Upper lobe of right lung (tissue), 1 donor: ENCODE measurements around the gene LMLN. TPM values are rescaled to one million over a fixed set of nuclear protein-coding genes. Genes with fewer than 3 reads are reported as not detected.

Source experiments
- ATAC-seq: fragments of 200-7000 bp; cut with Tn5 transposase; one replicate; pipeline ENCODE4 v1.9.1; 2020; ENCODE audit warnings: mild to moderate bottlenecking, moderate library complexity
- DNase-seq: peaks from one replicate; pipeline ENCODE4 v3.0.0-alpha.2; 2020
- H3K27ac ChIP-seq: fragments of 200-600 bp; one replicate; pipeline ENCODE4 v1.8.0; 2022
- H3K27me3 ChIP-seq: fragments of 200-600 bp; one replicate; pipeline ENCODE4 v1.8.0; 2022; ENCODE audit warnings: mild to moderate bottlenecking
- H3K36me3 ChIP-seq: fragments of 200-600 bp; one replicate; pipeline ENCODE4 v1.8.0; 2022
- H3K4me1 ChIP-seq: fragments of 200-600 bp; one replicate; pipeline ENCODE4 v1.8.0; 2022
- H3K4me3 ChIP-seq: fragments of 200-600 bp; one replicate; pipeline ENCODE4 v1.8.0; 2022; ENCODE audit warnings: mild to moderate bottlenecking
- H3K9me3 ChIP-seq: fragments of 200-600 bp; one replicate; pipeline ENCODE4 v1.8.0; 2022
- CTCF ChIP-seq: fragments of 200-600 bp; IDR thresholded peaks from one replicate; pipeline ENCODE4 v1.8.0; 2022; ENCODE audit warnings: antibody characterized with exemption
- intact Hi-C: fragments of 100-400 bp; cut with DNase I; formaldehyde crosslinking; loops from one replicate; pipeline ENCODE4 v1.11.0; 2022
- total RNA-seq: library from RNA; stranded (reverse); fragmentation: NEBNext Ultra II Directional; extraction: Animal tissue kit (Norgen Biotek cat#: 25700); gene quantifications from one replicate; pipeline ENCODE4 v1.2.1, GENCODE V29; 2021
- donor health status: DM: no; HTN: yes; CAD: no; lungs with severe emphysema.

The LMLN gene
- total RNA-seq, 1 donor from 2014 or later = 7.3 TPM

GRCh38 chr3:198017090-198017489 lies 57.1 kb downstream of the LMLN start:
- intact Hi-C loops = no loop called here

GRCh38 chr3:198018416-198018815 lies 58.4 kb downstream of the LMLN start:
- DNase-seq (no peak), ATAC-seq (no peak)
- H3K4me1 ChIP-seq = no peaks in the 10 kb centered on the region
- no peaks in the 10 kb centered on the region for H3K9me3 ChIP-seq
- TF ChIP-seq CTCF = no peak
- H3K4me3 ChIP-seq = no peak overlapping the region
- intact Hi-C loops = no loop called here
- H3K27ac ChIP-seq = no peak overlapping the region
- H3K36me3 ChIP-seq = peaks cover 15% of the 10 kb centered on the region
- no peaks in the 10 kb centered on the region for H3K27me3 ChIP-seq

More at GRCh38 chr3:198017090-198017489, 57.1 kb downstream of the LMLN start:
- DNase-seq = no peak
- Histone ChIP-seq H3K9me3 (no peaks in the 10 kb centered on the region), H3K4me3 (no peak overlapping the region), H3K27ac (no peak overlapping the region), H3K27me3 (no peaks in the 10 kb centered on the region), H3K36me3 (peaks cover 9% of the 10 kb centered on the region), H3K4me1 (no peaks in the 10 kb centered on the region)
- no peak for TF ChIP-seq CTCF
- ATAC-seq = no peak

- intact Hi-C loops = no loop called here
Observed at GRCh38 chr3:198019115-198019514, 59.1 kb downstream of the LMLN start.

GRCh38 chr3:198021320-198021719 lies 61.3 kb downstream of the LMLN start:
- no peak overlapping the region for H3K4me3 ChIP-seq
- ATAC-seq (no peak), DNase-seq (no peak)
- intact Hi-C loops = no loop called here
- H3K4me1 ChIP-seq = no peaks in the 10 kb centered on the region
- no peaks in the 10 kb centered on the region for H3K9me3 ChIP-seq
- H3K36me3 ChIP-seq = peaks cover 15% of the 10 kb centered on the region
- TF ChIP-seq CTCF = no peak
- no peak overlapping the region for H3K27ac ChIP-seq
- H3K27me3 ChIP-seq = no peaks in the 10 kb centered on the region

More at GRCh38 chr3:198019115-198019514, 59.1 kb downstream of the LMLN start:
- H3K4me3 ChIP-seq = no peak overlapping the region
- TF ChIP-seq CTCF = no peak
- no peaks in the 10 kb centered on the region for H3K4me1 ChIP-seq
- no peak for DNase-seq
- H3K9me3 ChIP-seq = no peaks in the 10 kb centered on the region
- H3K27ac ChIP-seq = no peak overlapping the region
- H3K27me3 ChIP-seq = no peaks in the 10 kb centered on the region
- ATAC-seq = no peak
- peaks cover 15% of the 10 kb centered on the region for H3K36me3 ChIP-seq

GRCh38 chr3:198022604-198023003 lies 62.6 kb downstream of the LMLN start:
- intact Hi-C loops = no loop called here
- H3K4me3 ChIP-seq = no peak overlapping the region
- no peak overlapping the region for H3K27ac ChIP-seq
- TF ChIP-seq CTCF = no peak
- no peaks in the 10 kb centered on the region for H3K4me1 ChIP-seq
- DNase-seq (no peak), ATAC-seq (no peak)
- no peaks in the 10 kb centered on the region for H3K9me3 ChIP-seq
- H3K36me3 ChIP-seq = peaks cover 15% of the 10 kb centered on the region
- no peaks in the 10 kb centered on the region for H3K27me3 ChIP-seq

GRCh38 chr3:198025644-198026043 lies 65.6 kb downstream of the LMLN start:
- Histone ChIP-seq H3K27me3 (no peaks in the 10 kb centered on the region), H3K36me3 (peaks cover 15% of the 10 kb centered on the region), H3K27ac (no peak overlapping the region), H3K4me3 (no peak overlapping the region), H3K4me1 (no peaks in the 10 kb centered on the region), H3K9me3 (no peaks in the 10 kb centered on the region)
- intact Hi-C loops = no loop called here
- DNase-seq = no peak
- no peak for TF ChIP-seq CTCF
- ATAC-seq = no peak
